Right lobe of liver (tissue), 4 donors: ENCODE results near the gene KIFC3.
"Not testable (repeated sequence)": the region's sequence is repeated elsewhere in the genome, so short reads cannot be mapped to it uniquely, and the experiment has no call there.

ENCODE experiments used
- CTCF ChIP-seq, 4 donors: fragments of 200-600 bp in 3 of 4; fragments of 450-650 bp in 1 of 4; IDR thresholded peaks; one replicate each; pipeline versions ENCODE4 v1.5.1 to v1.8.0; 2016 to 2022; ENCODE audit warnings: antibody characterized with exemption in 4 of 4, mild to moderate bottlenecking in 2 of 4
- POLR2A ChIP-seq: fragments of 450-650 bp; IDR thresholded peaks from one replicate; pipeline ENCODE4 v1.6.1; 2017; ENCODE audit warnings: antibody characterized with exemption, mild to moderate bottlenecking
- donor health status: DM: no; HTN: no; CAD: no.
- donor health status: DM: no; HTN: no; CAD: no.
- donor health status: DM: no; HTN: yes; CAD: no.

GRCh38 chr16:57779836-57780235 is 22.5 kb downstream of the KIFC3 start:
- TF ChIP-seq CTCF (IDR thresholded peaks at IDR 0.05); POLR2A: not testable (repeated sequence)
